B cell (primary cell): ENCODE results near the gene PTPRG. TPM values are rescaled to one million over a fixed set of nuclear protein-coding genes. Genes with fewer than 3 reads are reported as not detected.

Source experiments
- ATAC-seq: fragments of 200-7000 bp; cut with Tn5 transposase; one replicate; pipeline ENCODE4 v1.10.0; 2021; ENCODE audit warnings: low read depth, mild to moderate bottlenecking, moderate number of reproducible peaks, moderate library complexity
- CTCF ChIA-PET: fragments of 350-600 bp; sonication (Branson Sonifier 250); formaldehyde crosslinking; loops from one replicate; lab custom pipeline; 2021; ENCODE audit warnings: antibody characterized with exemption, inconsistent platforms; lab: Charles Lee
- POLR2A ChIA-PET: fragments of 350-600 bp; sonication (Branson Sonifier 250); formaldehyde crosslinking; loops from one replicate; lab custom pipeline; 2021; ENCODE audit warnings: antibody characterized with exemption; lab: Charles Lee
- DNase-seq: peaks from one replicate; pipeline ENCODE4 v3.0.0; 2013
- H2AFZ ChIP-seq: 2 replicates; pipeline ENCODE4 v1.6.1; 2012; ENCODE audit warnings: mild to moderate bottlenecking, low read depth, low read length; ENCODE audit not compliant: insufficient read depth, poor library complexity, severe bottlenecking
- H3K27ac ChIP-seq, 2 donors: 1 replicate in 1 of 2; 2 replicates in 1 of 2; pipeline ENCODE4 v1.5.1; 2012 to 2013; ENCODE audit warnings: low read length in 2 of 2, mild to moderate bottlenecking in 2 of 2, moderate library complexity in 1 of 2
- H3K27me3 ChIP-seq, 4 experiments: fragments of 200-600 bp in 1 of 4; sonication (generic) in 1 of 4; replicated peaks in 1 of 4; 1 replicate in 2 of 4; 2 replicates in 2 of 4; pipeline versions ENCODE4 v1.6.1 to v1.7.0; 2013 to 2016; ENCODE audit warnings: low read length in 3 of 4, mild to moderate bottlenecking in 2 of 4, mixed read lengths in 1 of 4, moderate library complexity in 1 of 4; ENCODE audit not compliant: insufficient read depth in 4 of 4, control insufficient read depth in 3 of 4; ENCODE audit errors: control extremely low read depth in 1 of 4
- H3K36me3 ChIP-seq, 2 experiments: replicated peaks in 1 of 2; 1 replicate in 1 of 2; 2 replicates in 1 of 2; pipeline versions ENCODE4 v1.6.1 to v1.7.1; 2013; ENCODE audit warnings: low read length in 1 of 2; ENCODE audit not compliant: insufficient read depth in 2 of 2, control insufficient read depth in 1 of 2; ENCODE audit errors: control extremely low read depth in 1 of 2, extremely low read depth in 1 of 2
- H3K4me1 ChIP-seq, 2 donors: fragments of 200-600 bp in 1 of 2; sonication (generic) in 1 of 2; 1 replicate in 1 of 2; 2 replicates in 1 of 2; pipeline versions ENCODE4 v1.5.1 to v1.6.1; 2013 to 2017; ENCODE audit warnings: low read length in 2 of 2; ENCODE audit not compliant: control insufficient read depth in 2 of 2, insufficient read depth in 2 of 2
- H3K4me2 ChIP-seq: replicated peaks from 2 replicates; pipeline ENCODE3; 2012; ENCODE audit warnings: mild to moderate bottlenecking, low read depth, low read length; ENCODE audit not compliant: poor library complexity, severe bottlenecking
- H3K4me3 ChIP-seq, 5 experiments: fragments of 200-600 bp in 1 of 5; sonication (generic) in 1 of 5; 1 replicate in 3 of 5; 2 replicates in 2 of 5; pipeline versions ENCODE4 v1.5.1 to v1.7.0; 2011 to 2016; ENCODE audit warnings: low read length in 4 of 5, mild to moderate bottlenecking in 4 of 5, low read depth in 2 of 5, control low read depth in 1 of 5, moderate library complexity in 1 of 5; ENCODE audit not compliant: insufficient read depth in 1 of 5; ENCODE audit errors: control extremely low read depth in 1 of 5, extremely low read depth in 1 of 5
- H3K79me2 ChIP-seq: fragments of 200-600 bp; sonication (generic); one replicate; pipeline ENCODE4 v1.6.0; 2016; ENCODE audit warnings: low read length; ENCODE audit not compliant: control insufficient read depth, insufficient read depth
- H3K9ac ChIP-seq: fragments of 200-600 bp; sonication (generic); 2 replicates; pipeline ENCODE4 v1.6.1; 2017; ENCODE audit warnings: mild to moderate bottlenecking, low read length, moderate library complexity
- H3K9me3 ChIP-seq, 3 donors: one replicate each; pipeline versions ENCODE4 v1.6.1 to v1.7.1; 2013; ENCODE audit warnings: low read length in 2 of 3; ENCODE audit not compliant: control insufficient read depth in 2 of 3, insufficient read depth in 1 of 3; ENCODE audit errors: control extremely low read depth in 1 of 3
- H4K20me1 ChIP-seq: 2 replicates; pipeline ENCODE4 v1.6.0; 2012; ENCODE audit warnings: mild to moderate bottlenecking, low read length; ENCODE audit not compliant: insufficient read depth, control insufficient read depth, poor library complexity, severe bottlenecking
- H3K27ac Mint-ChIP-seq: one replicate; pipeline ENCODE4 v1.8.0; 2021; ENCODE audit warnings: mixed read lengths
- H3K27me3 Mint-ChIP-seq: one replicate; pipeline ENCODE4 v1.8.0; 2021; ENCODE audit warnings: mixed read lengths
- H3K4me1 Mint-ChIP-seq: one replicate; pipeline ENCODE4 v1.8.0; 2021; ENCODE audit warnings: mixed read lengths
- H3K4me3 Mint-ChIP-seq: one replicate; pipeline ENCODE4 v1.8.0; 2021; ENCODE audit warnings: mixed read lengths
- H3K9me3 Mint-ChIP-seq: one replicate; pipeline ENCODE4 v1.8.0; 2022; ENCODE audit warnings: mixed read lengths; ENCODE audit not compliant: insufficient read depth
- EZH2 ChIP-seq: IDR thresholded peaks from 2 replicates; pipeline ENCODE4 v1.6.1; 2012; ENCODE audit warnings: borderline replicate concordance, low read depth, mild to moderate bottlenecking, moderate library complexity, low read length; ENCODE audit not compliant: insufficient read depth, poor library complexity, severe bottlenecking
- WGBS: methylation state at CpG from one replicate; pipeline ENCODE4 v1.1.5; 2013; ENCODE audit warnings: missing lambda C conversion rate; ENCODE audit not compliant: insufficient coverage; 5-methylcytosine and 5-hydroxymethylcytosine counted together
- intact Hi-C: fragments of 100-400 bp; cut with micrococcal nuclease; formaldehyde crosslinking; loops from one replicate; pipeline ENCODE4 v1.10.0; 2022
- polyA plus RNA-seq: library from polyadenylated mRNA; depleted of rRNA; stranded (reverse); fragments of >200 nt; gene quantifications from 2 replicates; pipeline ENCODE4 v1.2.3, GENCODE V29; 2012
- total RNA-seq, 2 donors: library from RNA; stranded (reverse); fragments of 120-200 nt in 1 of 2; gene quantifications; 1 replicate in 1 of 2; 2 replicates in 1 of 2; pipeline versions ENCODE4 v1.2.3 to v1.2.4, GENCODE V29; 2013 to 2022
- TF ChIP-seq, protein P1 (sequence below): fragments of 200-600 bp; IDR thresholded peaks from one replicate; pipeline ENCODE4 v1.8.0; 2022; ENCODE audit warnings: antibody characterized with exemption, mild to moderate bottlenecking

The PTPRG gene
- total and polyA plus RNA-seq, 2 donors (not counting 1 experiment from before 2014, with no cell fraction given) = 0.12 to 1.3 TPM

- CTCF ChIA-PET = interaction anchor here (1.3 kb wide), 1 partner anchor 10 kb away, joined by 6 read pairs; no protein-coding TSS in a partner anchor
- no peak overlapping the region for H3K9ac ChIP-seq
- H3K4me3 ChIP-seq = no peak overlapping the region
- H3K9me3 ChIP-seq = no peaks in the 10 kb centered on the region
- intact Hi-C loops = no loop called here
- Mint-ChIP-seq H3K27me3 (no peaks in the 10 kb centered on the region), H3K27ac (no peak overlapping the region), H3K9me3 (no peaks in the 10 kb centered on the region), H3K4me1 (no peaks in the 10 kb centered on the region), H3K4me3 (no peak overlapping the region)
- H3K27me3 ChIP-seq = no peaks in the 10 kb centered on the region
- no peaks in the 10 kb centered on the region for H3K4me1 ChIP-seq
- no peak overlapping the region for H3K27ac ChIP-seq
- no peaks in the 10 kb centered on the region for H4K20me1 ChIP-seq
- no peak overlapping the region for H3K4me2 ChIP-seq
- TF ChIP-seq EZH2 = no peak
- TF ChIP-seq, protein P1, sequence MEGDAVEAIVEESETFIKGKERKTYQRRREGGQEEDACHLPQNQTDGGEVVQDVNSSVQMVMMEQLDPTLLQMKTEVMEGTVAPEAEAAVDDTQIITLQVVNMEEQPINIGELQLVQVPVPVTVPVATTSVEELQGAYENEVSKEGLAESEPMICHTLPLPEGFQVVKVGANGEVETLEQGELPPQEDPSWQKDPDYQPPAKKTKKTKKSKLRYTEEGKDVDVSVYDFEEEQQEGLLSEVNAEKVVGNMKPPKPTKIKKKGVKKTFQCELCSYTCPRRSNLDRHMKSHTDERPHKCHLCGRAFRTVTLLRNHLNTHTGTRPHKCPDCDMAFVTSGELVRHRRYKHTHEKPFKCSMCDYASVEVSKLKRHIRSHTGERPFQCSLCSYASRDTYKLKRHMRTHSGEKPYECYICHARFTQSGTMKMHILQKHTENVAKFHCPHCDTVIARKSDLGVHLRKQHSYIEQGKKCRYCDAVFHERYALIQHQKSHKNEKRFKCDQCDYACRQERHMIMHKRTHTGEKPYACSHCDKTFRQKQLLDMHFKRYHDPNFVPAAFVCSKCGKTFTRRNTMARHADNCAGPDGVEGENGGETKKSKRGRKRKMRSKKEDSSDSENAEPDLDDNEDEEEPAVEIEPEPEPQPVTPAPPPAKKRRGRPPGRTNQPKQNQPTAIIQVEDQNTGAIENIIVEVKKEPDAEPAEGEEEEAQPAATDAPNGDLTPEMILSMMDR = no peak
- no CpG with 5 or more reads among the region's 1 CpG for WGBS
- ATAC-seq (no peak), DNase-seq (no peak)
- POLR2A ChIA-PET = no interaction called here
- no peak overlapping the region for H2AFZ ChIP-seq
- no peaks in the 10 kb centered on the region for H3K36me3 ChIP-seq
- H3K79me2 ChIP-seq = no peaks in the 10 kb centered on the region
These were observed 770.6 kb downstream of the PTPRG start for GRCh38 chr3:62332017-62332416.

DNA sequence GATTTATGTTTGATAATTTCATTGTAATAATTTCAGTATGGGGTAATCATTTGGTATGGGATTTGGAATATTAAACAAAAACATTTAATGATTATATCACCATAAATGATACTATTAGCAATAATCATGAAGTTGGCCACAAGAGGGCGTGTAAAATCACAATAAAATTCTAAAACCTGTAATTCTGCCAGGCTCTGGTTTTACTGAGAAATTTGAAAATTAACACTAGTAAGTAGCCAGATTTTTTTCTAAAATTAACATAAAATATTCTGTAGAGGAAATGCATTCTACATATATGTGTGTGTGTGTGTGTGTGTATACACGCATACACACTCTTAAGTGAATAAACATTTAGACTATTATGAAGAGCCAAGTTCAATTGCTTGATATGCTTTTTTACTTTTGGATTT, 771.5 kb downstream of the PTPRG start:
- H3K9me3 Mint-ChIP-seq = no peaks in the 10 kb centered on the region
- no CpG with 5 or more reads among the region's 2 CpGs for WGBS

More for the DNA sequence above, 771.5 kb downstream of the PTPRG start:
- Mint-ChIP-seq H3K4me1 (no peaks in the 10 kb centered on the region), H3K4me3 (no peak overlapping the region), H3K27ac (no peak overlapping the region), H3K27me3 (no peaks in the 10 kb centered on the region)
- Histone ChIP-seq H3K9ac (no peak overlapping the region), H2AFZ (no peak overlapping the region), H3K9me3 (no peaks in the 10 kb centered on the region), H3K4me3 (no peak overlapping the region), H3K4me2 (no peak overlapping the region), H3K27ac (no peak overlapping the region), H3K36me3 (no peaks in the 10 kb centered on the region), H4K20me1 (no peaks in the 10 kb centered on the region), H3K79me2 (no peaks in the 10 kb centered on the region), H3K27me3 (no peaks in the 10 kb centered on the region), H3K4me1 (no peaks in the 10 kb centered on the region)
- CTCF ChIA-PET = interaction anchor here (1.3 to 2.0 kb wide), 2 partner anchors 9 to 10 kb away, joined by 6 to 7 read pairs; no protein-coding TSS in a partner anchor
- no peak for DNase-seq
- ATAC-seq = no peak
- intact Hi-C loops = no loop called here
- POLR2A ChIA-PET = no interaction called here
- TF ChIP-seq, protein P1 = peak; percentile 73
- no peak for TF ChIP-seq EZH2
